ENCODE results near the gene BMPER.

- TF ChIP-seq REST (IDR thresholded peaks at IDR 0.05; ENCODE audit: insufficient read depth in 1 of 2, low read depth in 2 of 2, low read length in 1 of 2) (no peak), POLR2AphosphoS5 (IDR thresholded peaks at IDR 0.05; ENCODE audit: low read depth, low read length) (no peak)
- TF ChIP-seq, protein P1, sequence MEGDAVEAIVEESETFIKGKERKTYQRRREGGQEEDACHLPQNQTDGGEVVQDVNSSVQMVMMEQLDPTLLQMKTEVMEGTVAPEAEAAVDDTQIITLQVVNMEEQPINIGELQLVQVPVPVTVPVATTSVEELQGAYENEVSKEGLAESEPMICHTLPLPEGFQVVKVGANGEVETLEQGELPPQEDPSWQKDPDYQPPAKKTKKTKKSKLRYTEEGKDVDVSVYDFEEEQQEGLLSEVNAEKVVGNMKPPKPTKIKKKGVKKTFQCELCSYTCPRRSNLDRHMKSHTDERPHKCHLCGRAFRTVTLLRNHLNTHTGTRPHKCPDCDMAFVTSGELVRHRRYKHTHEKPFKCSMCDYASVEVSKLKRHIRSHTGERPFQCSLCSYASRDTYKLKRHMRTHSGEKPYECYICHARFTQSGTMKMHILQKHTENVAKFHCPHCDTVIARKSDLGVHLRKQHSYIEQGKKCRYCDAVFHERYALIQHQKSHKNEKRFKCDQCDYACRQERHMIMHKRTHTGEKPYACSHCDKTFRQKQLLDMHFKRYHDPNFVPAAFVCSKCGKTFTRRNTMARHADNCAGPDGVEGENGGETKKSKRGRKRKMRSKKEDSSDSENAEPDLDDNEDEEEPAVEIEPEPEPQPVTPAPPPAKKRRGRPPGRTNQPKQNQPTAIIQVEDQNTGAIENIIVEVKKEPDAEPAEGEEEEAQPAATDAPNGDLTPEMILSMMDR (IDR thresholded peaks at IDR 0.05) = no peak
These were observed 1.3 kb upstream of the BMPER start for GRCh38 chr7:33903791-33904680.
